ENCODE measurements around the gene OR2T6.
"Not testable (repeated sequence)": the region's sequence is repeated elsewhere in the genome, so short reads cannot be mapped to it uniquely, and the experiment has no call there.

GRCh38 chr1:248432201-248432600 lies 56.7 kb downstream of the OR2T6 start:
- not testable (repeated sequence) for TF ChIP-seq CTCF (IDR thresholded peaks at IDR 0.05; ENCODE audit: poor library complexity); EZH2phosphoT487 (IDR thresholded peaks at IDR 0.05; ENCODE audit: low read depth, severe bottlenecking, unreplicated experiment); EZH2 (IDR thresholded peaks at IDR 0.05; ENCODE audit: borderline replicate concordance)

Measured in hepatocyte (in vitro differentiated cells).